Karpas-422 (cell line): ENCODE data around the gene SLC12A7. TPM values are rescaled to one million over a fixed set of nuclear protein-coding genes. Genes with fewer than 3 reads are reported as not detected.

ENCODE experiments used
- DNase-seq: peaks from one replicate; pipeline ENCODE4 v3.0.0-alpha.2; 2015
- H2AFZ ChIP-seq: fragments of 200-600 bp; sonication (generic); 2 replicates; pipeline ENCODE4 v1.6.1; 2014; ENCODE audit warnings: antibody characterized with exemption, low read length, mixed read lengths
- H3K27ac ChIP-seq: fragments of 200-600 bp; sonication (generic); 2 replicates; pipeline ENCODE4 v1.5.1; 2014; ENCODE audit warnings: mild to moderate bottlenecking, low read length, moderate library complexity
- H3K27me3 ChIP-seq: fragments of 200-600 bp; sonication (generic); 2 replicates; pipeline ENCODE4 v1.6.1; 2014; ENCODE audit warnings: low read length, mixed read lengths
- H3K36me3 ChIP-seq: fragments of 200-600 bp; sonication (generic); 2 replicates; pipeline ENCODE4 v1.6.1; 2014; ENCODE audit warnings: low read length, mixed read lengths; ENCODE audit not compliant: insufficient read depth
- H3K4me1 ChIP-seq: fragments of 200-600 bp; sonication (generic); 2 replicates; pipeline ENCODE4 v1.6.1; 2014; ENCODE audit warnings: mild to moderate bottlenecking, low read length, mixed read lengths
- H3K4me2 ChIP-seq: fragments of 200-600 bp; sonication (generic); 2 replicates; pipeline ENCODE4 v1.6.1; 2014; ENCODE audit warnings: low read length, low read depth, mild to moderate bottlenecking; ENCODE audit not compliant: poor library complexity, severe bottlenecking
- H3K4me3 ChIP-seq: fragments of 200-600 bp; sonication (generic); 2 replicates; pipeline ENCODE4 v1.5.1; 2014; ENCODE audit warnings: mild to moderate bottlenecking, antibody characterized with exemption, low read length, mixed read lengths
- H3K79me2 ChIP-seq: fragments of 200-600 bp; sonication (generic); 2 replicates; pipeline ENCODE4 v1.6.1; 2014; ENCODE audit warnings: mild to moderate bottlenecking, low read length, mixed read lengths
- H3K9ac ChIP-seq: fragments of 200-600 bp; sonication (generic); 2 replicates; pipeline ENCODE4 v1.6.0; 2014; ENCODE audit warnings: low read length
- H3K9me2 ChIP-seq: fragments of 200-600 bp; sonication (generic), shearing (Covaris generic); replicated peaks from 2 replicates; pipeline ENCODE4 v1.6.0; 2014; ENCODE audit warnings: mild to moderate bottlenecking, low read length, moderate library complexity; ENCODE audit not compliant: insufficient read depth
- H3K9me3 ChIP-seq: fragments of 300-700, 200-600 bp; sonication (generic); 2 replicates; pipeline ENCODE4 v1.6.1; 2014; ENCODE audit warnings: low read length, mixed read lengths
- H4K20me1 ChIP-seq: fragments of 200-600 bp; sonication (generic); 2 replicates; pipeline ENCODE4 v1.6.1; 2014; ENCODE audit warnings: mild to moderate bottlenecking, antibody characterized with exemption, low read length, low read depth; ENCODE audit not compliant: insufficient read depth
- total RNA-seq: library from RNA; depleted of rRNA; stranded (reverse); fragments of >200 nt; shearing (Covaris generic); gene quantifications from 2 replicates; pipeline ENCODE4 v1.2.3, GENCODE V29; 2014; ENCODE audit warnings: low replicate concordance

SLC12A7 gene
- total RNA-seq, 1 experiment from 2014 or later: not detected

DNA sequence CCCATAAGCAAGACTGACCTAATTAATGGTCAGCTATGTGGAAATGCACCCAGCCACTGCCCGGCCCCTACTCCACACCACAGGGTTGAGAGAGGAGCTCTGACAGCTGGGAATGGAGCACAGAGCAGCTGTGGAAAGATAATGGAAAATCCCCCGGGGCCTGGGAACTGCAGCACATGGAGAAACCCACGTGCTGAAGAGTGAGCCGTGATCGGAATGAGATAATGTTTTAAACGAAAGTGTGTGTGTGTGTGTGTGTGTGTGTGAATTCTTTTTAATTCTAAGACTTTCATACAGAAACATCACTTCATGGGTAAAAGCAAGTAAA lies 13.1 kb upstream of the SLC12A7 start:
- Histone ChIP-seq H3K79me2 (no peaks in the 10 kb centered on the region), H3K4me1 (peaks cover 8% of the 10 kb centered on the region), H3K4me2 (no peak overlapping the region), H3K9ac (no peak overlapping the region), H4K20me1 (no peaks in the 10 kb centered on the region), H3K36me3 (no peaks in the 10 kb centered on the region), H3K9me2 (no peaks in the 10 kb centered on the region), H3K27ac (no peak overlapping the region), H2AFZ (no peak overlapping the region), H3K9me3 (no peaks in the 10 kb centered on the region; the same call in 1 of the 2 replicates), H3K4me3 (no peak overlapping the region), H3K27me3 (no peaks in the 10 kb centered on the region)
- DNase-seq: no peak

DNA sequence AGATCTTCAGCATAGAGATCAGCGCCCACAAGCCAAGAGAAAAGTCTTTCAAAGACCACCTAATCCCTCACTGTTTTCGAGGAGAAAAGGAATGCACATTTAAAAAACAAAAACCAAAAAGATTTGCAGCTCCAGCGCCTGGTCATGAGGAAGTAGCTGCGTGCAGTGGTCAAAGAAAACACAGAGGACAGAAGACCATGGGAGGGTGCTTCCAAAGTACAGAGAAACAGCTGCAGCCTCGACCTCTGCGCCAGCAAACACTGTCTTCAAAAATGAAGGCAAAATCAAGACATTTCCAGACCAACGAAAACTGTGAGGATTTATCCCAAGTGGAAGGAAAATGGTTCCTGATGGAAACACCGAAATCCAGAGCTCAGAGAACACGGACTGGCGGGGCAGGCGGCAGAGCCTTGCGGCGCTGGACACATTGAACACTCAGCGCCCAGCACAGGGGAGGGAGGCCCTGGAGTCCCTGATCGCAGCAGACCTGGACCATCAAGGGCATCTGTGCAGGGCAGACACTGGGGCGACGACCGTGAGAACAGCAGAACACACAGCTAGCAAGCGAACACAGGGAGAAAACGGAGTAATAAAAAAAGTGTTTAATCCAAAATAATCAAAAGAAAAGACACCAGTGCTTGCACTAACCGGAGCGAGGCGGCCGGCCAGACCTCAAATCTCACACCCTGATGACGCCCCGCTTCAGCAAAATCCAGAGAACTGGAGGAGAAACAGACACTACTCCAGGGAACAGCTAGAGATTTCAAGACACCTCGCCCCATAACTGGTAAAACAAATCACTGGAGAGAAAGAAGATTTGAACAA lies 12.6 kb upstream of the SLC12A7 start:
- no peaks in the 10 kb centered on the region for H3K27me3 ChIP-seq
- no peak overlapping the region for H3K4me3 ChIP-seq
- no peak for DNase-seq
- H3K9me3 ChIP-seq: no peaks in the 10 kb centered on the region; the same call in 1 of the 2 replicates
- H4K20me1 ChIP-seq: no peaks in the 10 kb centered on the region
- peaks cover 3% of the 10 kb centered on the region; the same call in 1 of the 2 replicates for H3K4me1 ChIP-seq
- H3K27ac ChIP-seq: no peak overlapping the region
- H2AFZ ChIP-seq: no peak overlapping the region
- H3K79me2 ChIP-seq: no peaks in the 10 kb centered on the region
- no peak overlapping the region for H3K9ac ChIP-seq
- no peaks in the 10 kb centered on the region for H3K36me3 ChIP-seq
- H3K9me2 ChIP-seq: no peaks in the 10 kb centered on the region
- H3K4me2 ChIP-seq: no peak overlapping the region

DNA sequence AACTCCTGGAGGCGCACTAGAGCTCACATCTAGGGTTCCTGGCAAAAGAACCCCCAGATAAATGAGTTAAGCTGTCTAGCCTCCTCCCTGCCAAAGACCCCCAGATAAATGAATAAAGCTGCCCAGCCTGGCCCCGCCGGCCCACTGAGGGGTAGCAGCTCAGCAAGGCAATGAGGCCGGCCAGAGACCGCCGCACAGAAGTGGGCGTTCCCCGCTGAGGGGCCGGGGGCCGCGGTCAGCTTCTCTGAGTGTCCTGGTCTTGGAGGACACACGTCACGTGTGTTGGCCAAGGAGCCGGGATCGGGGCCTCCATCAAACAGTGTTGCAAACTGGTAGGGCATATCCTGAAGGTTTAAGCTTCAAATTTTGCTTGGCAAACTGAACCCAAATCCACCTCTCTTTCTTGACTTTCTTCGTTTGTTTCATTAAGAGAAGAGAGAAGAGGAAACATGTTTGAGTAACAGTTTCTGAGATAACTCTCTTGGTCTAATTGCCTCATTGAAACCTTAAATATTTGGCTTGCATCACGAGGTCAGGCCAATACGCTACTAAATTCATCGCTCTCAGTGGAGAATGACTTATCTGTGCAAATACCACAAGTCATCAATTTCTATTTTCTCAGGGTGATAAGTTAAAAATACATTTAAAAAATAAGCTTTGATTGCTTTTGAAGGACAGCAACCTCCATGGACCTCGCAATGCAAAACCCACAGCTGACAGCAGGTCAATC lies 11.7 kb upstream of the SLC12A7 start:
- H3K79me2 ChIP-seq: no peaks in the 10 kb centered on the region
- no peaks in the 10 kb centered on the region for H3K9me2 ChIP-seq
- no peak overlapping the region for H3K9ac ChIP-seq
- no peak overlapping the region for H2AFZ ChIP-seq
- no peak for DNase-seq
- no peaks in the 10 kb centered on the region; the same call in 1 of the 2 replicates for H3K9me3 ChIP-seq
- H3K27me3 ChIP-seq: no peaks in the 10 kb centered on the region
- no peak overlapping the region for H3K4me2 ChIP-seq
- no peaks in the 10 kb centered on the region for H4K20me1 ChIP-seq
- H3K36me3 ChIP-seq: no peaks in the 10 kb centered on the region
- peaks cover 11% of the 10 kb centered on the region for H3K4me1 ChIP-seq
- no peak overlapping the region for H3K27ac ChIP-seq
- no peak overlapping the region for H3K4me3 ChIP-seq

DNA sequence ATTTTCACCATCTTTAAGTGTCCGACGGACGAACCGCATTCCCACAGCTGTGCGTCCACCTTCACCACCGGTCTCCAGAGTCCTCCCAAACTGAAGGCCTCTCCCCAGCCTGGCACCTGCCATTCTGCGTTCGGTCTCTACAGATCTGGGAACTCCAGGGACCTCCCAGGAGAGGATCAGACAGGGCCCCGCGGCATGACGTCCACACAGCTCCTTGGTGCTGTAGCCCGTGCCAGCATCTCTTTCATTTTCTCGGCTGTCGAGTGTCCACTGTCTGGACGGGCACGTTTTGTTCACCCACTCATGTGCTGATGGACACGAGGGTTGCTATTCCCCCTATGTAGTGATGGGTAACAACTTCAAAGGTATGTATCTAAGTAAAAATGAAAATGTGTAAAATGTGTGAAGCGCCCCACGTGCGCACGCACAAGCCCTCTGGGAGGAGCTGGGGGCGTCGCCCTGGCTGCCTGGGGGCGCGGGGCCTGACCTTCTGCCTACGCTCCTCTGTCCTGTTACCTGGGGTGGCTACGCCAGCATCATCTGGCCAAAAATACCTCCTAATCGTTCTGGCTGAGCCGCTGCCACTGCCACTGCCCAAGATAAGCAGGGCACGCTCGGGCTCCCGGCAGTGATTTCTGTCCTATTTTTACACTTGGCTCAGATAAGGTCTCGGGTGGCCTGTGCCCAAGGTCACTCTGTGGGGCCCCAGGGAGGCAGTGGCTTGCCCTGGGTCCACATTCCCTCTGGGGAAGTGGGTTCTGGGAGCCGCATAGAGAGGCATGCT lies 10.8 kb upstream of the SLC12A7 start:
- H3K4me2 ChIP-seq: no peak overlapping the region
- peaks cover 17% of the 10 kb centered on the region for H3K4me1 ChIP-seq
- H3K36me3 ChIP-seq: no peaks in the 10 kb centered on the region
- no peak overlapping the region for H3K4me3 ChIP-seq
- no peaks in the 10 kb centered on the region for H4K20me1 ChIP-seq
- H2AFZ ChIP-seq: no peak overlapping the region
- DNase-seq: no peak
- H3K27me3 ChIP-seq: no peaks in the 10 kb centered on the region
- H3K9me2 ChIP-seq: no peaks in the 10 kb centered on the region
- H3K9ac ChIP-seq: no peak overlapping the region
- no peaks in the 10 kb centered on the region; the same call in 1 of the 2 replicates for H3K9me3 ChIP-seq
- H3K79me2 ChIP-seq: no peaks in the 10 kb centered on the region
- no peak overlapping the region for H3K27ac ChIP-seq

DNA sequence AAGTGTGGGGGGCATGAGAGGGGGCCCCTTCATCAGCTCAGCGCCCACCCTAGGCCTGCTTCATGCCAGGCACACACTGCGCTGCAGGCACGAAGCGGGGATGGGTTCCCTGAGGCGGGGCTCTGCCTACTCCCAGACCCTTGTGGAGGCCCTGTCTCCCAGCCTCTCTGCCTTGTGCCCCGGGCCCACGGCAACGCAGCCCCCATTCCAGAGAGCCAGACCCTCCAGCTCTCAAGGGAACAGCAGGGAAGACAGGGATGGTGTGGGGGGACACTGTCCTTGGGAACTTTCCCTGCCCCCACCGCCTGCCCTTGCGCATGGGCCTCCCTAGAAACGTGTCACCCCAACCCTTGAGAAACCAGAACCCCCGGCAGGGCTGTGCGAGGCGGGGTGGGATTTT lies 10.0 kb upstream of the SLC12A7 start:
- no peak overlapping the region for H2AFZ ChIP-seq
- no peak overlapping the region for H3K4me2 ChIP-seq
- no peak for DNase-seq
- no peak overlapping the region for H3K4me3 ChIP-seq
- no peaks in the 10 kb centered on the region for H3K36me3 ChIP-seq
- H3K9me2 ChIP-seq: no peaks in the 10 kb centered on the region
- H3K27ac ChIP-seq: no peak overlapping the region
- H3K9me3 ChIP-seq: no peaks in the 10 kb centered on the region; the same call in 1 of the 2 replicates
- peaks cover 23% of the 10 kb centered on the region for H3K4me1 ChIP-seq
- H3K9ac ChIP-seq: no peak overlapping the region
- H3K79me2 ChIP-seq: no peaks in the 10 kb centered on the region
- H3K27me3 ChIP-seq: no peaks in the 10 kb centered on the region
- H4K20me1 ChIP-seq: no peaks in the 10 kb centered on the region

DNA sequence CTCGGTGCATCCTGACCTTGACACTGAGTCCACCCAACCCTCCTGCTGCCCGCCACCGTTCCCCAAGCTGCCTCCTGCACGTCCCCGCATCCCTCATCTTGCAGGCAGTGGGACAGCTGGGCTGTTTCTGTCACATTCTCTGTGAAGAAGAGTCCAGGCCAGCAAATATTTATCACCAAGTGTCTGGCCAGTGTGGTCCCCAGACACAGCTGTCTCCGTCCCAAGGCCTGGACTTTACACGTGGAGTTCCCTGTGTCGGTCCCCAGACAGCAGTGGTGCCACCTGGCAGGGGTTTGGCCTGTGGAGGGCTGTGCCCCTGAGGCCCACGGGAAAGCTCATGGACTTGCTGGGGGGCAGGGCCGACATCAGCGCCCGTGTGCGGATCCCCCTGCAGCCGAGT lies 9.2 kb upstream of the SLC12A7 start:
- Histone ChIP-seq H3K4me3 (no peak overlapping the region), H3K36me3 (no peaks in the 10 kb centered on the region), H3K27ac (no peak overlapping the region), H3K4me2 (no peak overlapping the region), H3K4me1 (peaks cover 23% of the 10 kb centered on the region), H4K20me1 (no peaks in the 10 kb centered on the region), H3K79me2 (no peaks in the 10 kb centered on the region), H3K27me3 (no peaks in the 10 kb centered on the region), H3K9ac (no peak overlapping the region), H3K9me3 (no peaks in the 10 kb centered on the region; the same call in 1 of the 2 replicates), H2AFZ (no peak overlapping the region), H3K9me2 (no peaks in the 10 kb centered on the region)
- no peak for DNase-seq

DNA sequence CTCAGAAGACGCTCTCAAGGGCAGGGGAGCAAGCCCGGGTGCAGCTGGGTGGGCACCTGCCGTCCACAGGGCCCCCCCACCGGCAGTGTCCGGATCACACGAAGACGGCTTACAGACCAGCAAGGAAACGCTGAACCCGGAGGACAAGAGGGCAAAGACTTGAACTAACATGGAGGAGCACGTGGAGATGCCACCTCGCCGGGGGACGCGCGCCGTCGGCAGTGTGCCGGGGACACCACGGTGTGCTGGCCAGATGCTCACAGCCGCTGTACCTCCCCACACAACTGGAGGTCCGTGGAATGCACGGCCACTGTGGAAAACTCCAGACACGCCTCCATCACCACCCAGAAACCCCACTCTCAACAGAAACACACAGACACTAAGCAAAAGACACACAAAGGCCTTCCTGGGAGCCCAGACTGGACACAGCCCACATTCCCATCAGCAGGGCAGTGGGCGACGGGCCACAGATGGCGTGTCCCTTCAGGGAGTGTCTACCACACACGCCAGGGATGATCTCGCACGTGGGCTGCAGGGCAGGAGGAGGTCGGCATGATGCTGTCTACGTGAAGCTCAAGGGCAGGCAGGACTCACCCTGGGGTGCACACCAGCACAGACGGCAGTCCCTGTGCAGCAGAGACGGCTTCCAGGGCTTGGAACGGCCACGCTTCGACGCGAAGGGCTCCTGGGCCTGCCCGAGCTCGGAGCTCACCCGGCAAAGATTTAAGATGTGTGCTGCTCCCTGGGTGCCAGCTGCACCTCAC lies 8.6 kb upstream of the SLC12A7 start:
- Histone ChIP-seq H3K79me2 (no peaks in the 10 kb centered on the region), H3K4me2 (no peak overlapping the region), H3K27ac (no peak overlapping the region), H3K4me1 (peaks cover 23% of the 10 kb centered on the region), H3K27me3 (no peaks in the 10 kb centered on the region), H3K9me3 (no peaks in the 10 kb centered on the region; the same call in 1 of the 2 replicates), H2AFZ (no peak overlapping the region), H3K9me2 (no peaks in the 10 kb centered on the region), H3K9ac (no peak overlapping the region), H3K36me3 (no peaks in the 10 kb centered on the region), H3K4me3 (no peak overlapping the region), H4K20me1 (no peaks in the 10 kb centered on the region)
- no peak for DNase-seq
